Transverse colon (tissue), 4 donors: ENCODE measurements around the gene MAP1LC3A. TPM values are rescaled to one million over a fixed set of nuclear protein-coding genes. Genes with fewer than 3 reads are reported as not detected.

Source experiments
- DNase-seq: peaks from one replicate; pipeline ENCODE4 v3.0.0-alpha.2; 2019
- H3K27ac ChIP-seq, 4 donors: fragments of 200-600 bp; sonication (generic); 2 replicates each; pipeline ENCODE4 v1.5.1; 2016 to 2018; ENCODE audit warnings: inconsistent platforms in 4 of 4
- H3K27me3 ChIP-seq: fragments of 200-600 bp; sonication (generic); 2 replicates; pipeline ENCODE4 v1.5.1; 2017; ENCODE audit warnings: inconsistent platforms
- H3K36me3 ChIP-seq, 4 donors: fragments of 200-600 bp; sonication (generic); 2 replicates each; pipeline ENCODE4 v1.5.1; 2017 to 2019; ENCODE audit warnings: inconsistent platforms in 4 of 4
- H3K4me1 ChIP-seq, 4 donors: fragments of 200-600 bp; sonication (generic); 2 replicates each; pipeline ENCODE4 v1.5.1; 2017 to 2020; ENCODE audit warnings: inconsistent platforms in 4 of 4
- H3K4me3 ChIP-seq, 4 donors: fragments of 200-600 bp; sonication (generic); 1 replicate in 1 of 4; 2 replicates in 3 of 4; pipeline versions ENCODE4 v1.5.1 to v1.6.1; 2017 to 2019; ENCODE audit warnings: inconsistent platforms in 4 of 4
- H3K9me3 ChIP-seq, 2 donors: fragments of 200-600 bp; sonication (generic); 2 replicates each; pipeline ENCODE4 v1.5.1; 2017 to 2019; ENCODE audit warnings: inconsistent platforms in 2 of 2
- EP300 ChIP-seq: sonication (generic); formaldehyde crosslinking; IDR thresholded peaks from one replicate; pipeline ENCODE4 v1.6.1; 2017; ENCODE audit warnings: antibody characterized with exemption, low read depth
- POLR2A ChIP-seq: fragments of 450-650 bp; IDR thresholded peaks from one replicate; pipeline ENCODE4 v1.6.1; 2016; ENCODE audit warnings: antibody characterized with exemption, mild to moderate bottlenecking, moderate library complexity
- POLR2AphosphoS5 ChIP-seq, 3 donors: sonication (generic); formaldehyde crosslinking; IDR thresholded peaks; one replicate each; pipeline ENCODE4 v1.6.1; 2016; ENCODE audit warnings: antibody characterized with exemption in 3 of 3
- WGBS, 2 donors: methylation state at CpG; one replicate each; pipeline ENCODE4 v1.1.5; 2018; ENCODE audit warnings: low coverage in 1 of 2; 5-methylcytosine and 5-hydroxymethylcytosine counted together
- in situ Hi-C, 4 donors: fragments of 200-750 bp; cut with MboI; loops; one replicate each; pipeline versions ENCODE4 v1.15.0 to v1.15.1; 2017; ENCODE audit warnings: low sequenced_read_pairs in 3 of 4, low pct_ligation_motif_present in 1 of 4, low pct_unique_long_range_greater_than_20kb in 1 of 4
- intact Hi-C: fragments of 100-400 bp; cut with DNase I; formaldehyde crosslinking; loops from one replicate; pipeline ENCODE4 v1.15.1; 2023; ENCODE audit warnings: low total_unique reads
- total RNA-seq, 4 donors: library from RNA; depleted of rRNA; stranded (reverse); fragments of >200 nt; gene quantifications; one replicate each; pipeline ENCODE4 v1.1.0, GENCODE V29; 2016
- TF ChIP-seq, protein P1 (sequence below), 5 experiments: fragments of 200-600 bp in 3 of 5; fragments of 450-650 bp in 2 of 5; sonication (generic) in 3 of 5; IDR thresholded peaks; 1 replicate in 2 of 5; 2 replicates in 3 of 5; pipeline ENCODE4 v1.5.1; 2016 to 2017; ENCODE audit warnings: antibody characterized with exemption in 5 of 5, inconsistent platforms in 3 of 5, mild to moderate bottlenecking in 2 of 5, moderate library complexity in 1 of 5

The MAP1LC3A gene
- total RNA-seq, 4 donors from 2014 or later: 41.8 to 166 (median 98.3) TPM

DNA sequence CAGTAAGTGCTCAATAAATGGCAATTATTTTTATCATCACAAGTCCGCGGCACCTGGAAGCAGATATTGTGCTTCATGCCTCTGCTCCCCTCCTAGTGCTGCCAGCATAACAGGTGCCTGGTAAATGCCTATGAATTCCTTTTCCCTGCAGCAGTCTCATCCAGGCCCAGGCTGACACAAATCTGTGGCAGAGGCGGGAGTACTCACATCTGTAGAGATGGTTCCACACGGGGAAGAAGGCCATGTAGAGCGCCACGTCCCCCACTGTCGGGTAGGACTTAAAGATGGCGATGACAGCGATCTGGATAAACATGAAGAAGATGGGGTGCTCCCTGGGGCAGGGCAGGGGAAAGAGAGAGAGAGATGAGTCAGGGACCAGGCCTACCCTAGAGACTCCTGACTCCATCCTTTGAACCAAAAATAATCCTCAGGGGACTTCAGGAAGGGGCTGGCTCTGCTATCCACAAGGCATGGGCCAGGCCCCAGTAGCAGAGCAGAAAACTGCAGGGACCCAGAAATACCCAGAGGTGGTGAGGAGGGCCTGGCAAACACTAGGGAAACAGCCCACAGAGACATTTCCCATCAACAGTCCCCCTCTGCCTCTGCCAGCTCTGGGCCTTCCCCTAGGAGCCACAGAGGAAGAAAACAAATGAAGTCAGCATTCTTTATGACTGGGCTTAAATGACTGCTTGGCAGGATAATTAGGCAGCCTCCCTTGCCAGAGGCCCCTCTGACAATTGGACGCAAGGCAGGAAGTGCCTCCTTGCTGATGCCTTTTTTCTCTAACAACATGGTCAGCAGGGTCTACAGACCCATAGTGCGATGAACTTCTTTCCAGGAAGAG lies 23.0 kb downstream of the MAP1LC3A start:
- H3K9me3 ChIP-seq: no peaks in the 10 kb centered on the region
- no peak for DNase-seq
- in situ Hi-C loops: no loop called here
- peak overlapping the region; percentile 52 to 67 (median 64) for H3K27ac ChIP-seq
- intact Hi-C loops: no loop called here
- peaks cover 22 to 60% (median 43%) of the 10 kb centered on the region in 4 donors for H3K4me1 ChIP-seq
- H3K36me3 ChIP-seq: no peaks in the 10 kb centered on the region
- no peak for TF ChIP-seq EP300
- peak in 1 of 3 donors; percentile 19 for TF ChIP-seq POLR2AphosphoS5 (IDR thresholded peaks at IDR 0.05)
- TF ChIP-seq POLR2A: no peak
- TF ChIP-seq, protein P1, sequence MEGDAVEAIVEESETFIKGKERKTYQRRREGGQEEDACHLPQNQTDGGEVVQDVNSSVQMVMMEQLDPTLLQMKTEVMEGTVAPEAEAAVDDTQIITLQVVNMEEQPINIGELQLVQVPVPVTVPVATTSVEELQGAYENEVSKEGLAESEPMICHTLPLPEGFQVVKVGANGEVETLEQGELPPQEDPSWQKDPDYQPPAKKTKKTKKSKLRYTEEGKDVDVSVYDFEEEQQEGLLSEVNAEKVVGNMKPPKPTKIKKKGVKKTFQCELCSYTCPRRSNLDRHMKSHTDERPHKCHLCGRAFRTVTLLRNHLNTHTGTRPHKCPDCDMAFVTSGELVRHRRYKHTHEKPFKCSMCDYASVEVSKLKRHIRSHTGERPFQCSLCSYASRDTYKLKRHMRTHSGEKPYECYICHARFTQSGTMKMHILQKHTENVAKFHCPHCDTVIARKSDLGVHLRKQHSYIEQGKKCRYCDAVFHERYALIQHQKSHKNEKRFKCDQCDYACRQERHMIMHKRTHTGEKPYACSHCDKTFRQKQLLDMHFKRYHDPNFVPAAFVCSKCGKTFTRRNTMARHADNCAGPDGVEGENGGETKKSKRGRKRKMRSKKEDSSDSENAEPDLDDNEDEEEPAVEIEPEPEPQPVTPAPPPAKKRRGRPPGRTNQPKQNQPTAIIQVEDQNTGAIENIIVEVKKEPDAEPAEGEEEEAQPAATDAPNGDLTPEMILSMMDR (IDR thresholded peaks at IDR 0.05): no peak
- H3K4me3 ChIP-seq: no peak overlapping the region
- 77% methylated on average over 11 of the region's 11 CpGs; no CpG with 5 or more reads in 1 of the 2 donors for WGBS, 2 donors
- no peaks in the 10 kb centered on the region for H3K27me3 ChIP-seq

DNA sequence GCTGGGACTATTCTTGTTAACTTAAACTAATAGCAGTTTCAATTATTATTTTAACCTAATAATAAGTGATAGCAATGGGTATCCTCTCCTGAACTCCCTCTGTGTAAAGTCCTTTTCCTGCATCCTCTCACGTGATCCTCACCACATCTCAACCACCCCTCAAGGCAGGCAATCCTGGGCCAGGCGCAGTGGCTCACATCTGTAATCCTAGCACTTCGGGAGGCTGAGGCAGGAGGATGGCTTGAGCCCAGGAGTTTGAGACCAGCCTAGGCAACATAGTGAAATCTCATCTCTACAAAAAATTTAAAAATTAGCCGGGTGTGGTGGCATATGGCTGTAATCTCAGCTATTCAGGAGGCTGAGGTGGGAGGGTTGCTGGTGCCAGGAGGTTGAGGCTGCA lies 23.7 kb downstream of the MAP1LC3A start:
- in situ Hi-C loops: no loop called here
- 76 to 80% methylated on average over 4 of the region's 4 CpGs for WGBS, 2 donors
- DNase-seq: no peak
- Histone ChIP-seq H3K27ac (peak overlapping the region; percentile 52 to 67 (median 64)), H3K4me1 (peaks cover 22 to 60% (median 43%) of the 10 kb centered on the region in 4 donors), H3K27me3 (no peaks in the 10 kb centered on the region), H3K4me3 (no peak overlapping the region), H3K9me3 (no peaks in the 10 kb centered on the region), H3K36me3 (no peaks in the 10 kb centered on the region)
- intact Hi-C loops: no loop called here
- TF ChIP-seq POLR2A: no peak
- TF ChIP-seq EP300: no peak
- TF ChIP-seq, protein P1 (IDR thresholded peaks at IDR 0.05): no peak
- no peak for TF ChIP-seq POLR2AphosphoS5 (IDR thresholded peaks at IDR 0.05)

DNA sequence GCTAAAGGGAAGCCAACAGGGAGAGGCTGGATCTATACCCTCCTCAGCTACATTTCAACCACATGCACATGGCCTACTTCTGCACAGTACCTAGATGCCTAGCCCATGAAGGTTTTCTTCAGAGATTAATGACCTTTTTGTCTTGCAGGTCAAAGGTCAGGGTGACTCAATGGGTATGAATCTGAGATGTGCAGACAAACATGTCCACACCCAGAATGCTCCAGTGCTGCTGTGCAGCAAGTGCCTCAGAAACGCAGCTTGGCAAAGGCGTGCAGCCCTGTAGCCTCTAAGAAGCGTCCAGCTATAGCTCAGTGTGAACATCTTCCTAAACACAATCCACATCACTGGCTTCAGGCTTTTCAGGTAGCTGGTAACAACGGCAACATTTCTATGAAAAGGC lies 24.4 kb downstream of the MAP1LC3A start:
- Histone ChIP-seq H3K9me3 (no peaks in the 10 kb centered on the region), H3K4me3 (no peak overlapping the region), H3K4me1 (peaks cover 22 to 59% (median 43%) of the 10 kb centered on the region in 4 donors), H3K27ac (peak overlapping the region; percentile 3 to 67 (median 45)), H3K36me3 (no peaks in the 10 kb centered on the region), H3K27me3 (no peaks in the 10 kb centered on the region)
- no peak for DNase-seq
- WGBS, 2 donors: 84% methylated on average over 4 of the region's 4 CpGs; no CpG with 5 or more reads in 1 of the 2 donors
- intact Hi-C loops (no loop called here), in situ Hi-C loops (no loop called here)
- TF ChIP-seq EP300 (no peak), POLR2A (no peak), POLR2AphosphoS5 (IDR thresholded peaks at IDR 0.05) (no peak)
- TF ChIP-seq, protein P1 (IDR thresholded peaks at IDR 0.05): no peak

DNA sequence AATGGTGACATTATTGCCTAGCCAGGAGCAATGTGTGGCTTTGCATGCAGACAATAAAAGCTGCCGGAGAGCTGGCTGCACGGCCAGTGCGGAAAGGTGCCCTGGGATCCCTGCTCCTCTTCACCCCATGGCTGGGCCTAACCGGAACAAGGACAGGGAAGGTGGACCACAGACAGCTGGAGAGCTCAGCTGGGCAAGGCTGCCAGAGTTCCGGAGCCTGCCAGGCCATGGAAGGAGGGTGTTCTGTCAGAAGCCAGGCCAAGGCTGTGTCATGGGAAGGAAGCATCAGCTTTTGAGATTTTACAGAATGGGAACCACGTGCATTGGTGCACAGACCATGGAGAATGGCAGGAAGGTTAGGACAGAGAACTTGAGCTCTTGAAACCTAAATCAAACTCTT lies 25.0 kb downstream of the MAP1LC3A start:
- in situ Hi-C loops: no loop called here
- 40% methylated on average over 6 of the region's 6 CpGs; no CpG with 5 or more reads in 1 of the 2 donors for WGBS, 2 donors
- no peaks in the 10 kb centered on the region for H3K36me3 ChIP-seq

More for the DNA sequence above, 25.0 kb downstream of the MAP1LC3A start:
- intact Hi-C loops: no loop called here
- Histone ChIP-seq H3K27ac (peak overlapping the region; percentile 3 to 67 (median 45)), H3K27me3 (no peaks in the 10 kb centered on the region), H3K4me3 (no peak overlapping the region), H3K4me1 (peaks cover 19 to 54% (median 41%) of the 10 kb centered on the region in 4 donors), H3K9me3 (no peaks in the 10 kb centered on the region)
- TF ChIP-seq POLR2A (no peak), EP300 (no peak), POLR2AphosphoS5 (IDR thresholded peaks at IDR 0.05) (no peak)
- TF ChIP-seq, protein P1 (IDR thresholded peaks at IDR 0.05): no peak
- peak; percentile 31 for DNase-seq
